Adrenal gland (tissue), 12 donors: ENCODE data around the gene ACOT13. TPM values are rescaled to one million over a fixed set of nuclear protein-coding genes. Genes with fewer than 3 reads are reported as not detected.
"Not testable (repeated sequence)": the region's sequence is repeated elsewhere in the genome, so short reads cannot be mapped to it uniquely, and the experiment has no call there.

ENCODE experiments used
- DNase-seq, 7 donors: peaks; one replicate each; pipeline ENCODE4 v3.0.0-alpha.2; 2019 to 2020
- H3K27ac ChIP-seq, 5 donors: fragments of 200-600 bp; sonication (generic) in 4 of 5; 1 replicate in 3 of 5; 2 replicates in 2 of 5; pipeline versions ENCODE4 v1.5.1 to v1.8.0; 2016 to 2020; ENCODE audit warnings: mild to moderate bottlenecking in 1 of 5
- H3K27me3 ChIP-seq: fragments of 200-600 bp; 2 replicates; pipeline ENCODE4 v1.8.0; 2021
- H3K36me3 ChIP-seq, 2 donors: fragments of 200-600 bp; replicated peaks in 1 of 2; 1 replicate in 1 of 2; 2 replicates in 1 of 2; pipeline versions ENCODE4 v1.5.1 to v1.8.0; 2018 to 2022
- H3K4me1 ChIP-seq, 2 donors: fragments of 200-600 bp; replicated peaks in 1 of 2; 1 replicate in 1 of 2; 2 replicates in 1 of 2; pipeline versions ENCODE4 v1.5.1 to v1.8.0; 2018 to 2021
- H3K4me3 ChIP-seq, 4 donors: fragments of 200-600 bp; sonication (generic) in 3 of 4; one replicate each; pipeline ENCODE4 v1.5.1; 2016 to 2018
- H3K9me3 ChIP-seq, 3 donors: fragments of 200-600 bp; sonication (generic) in 1 of 3; replicated peaks in 1 of 3; 1 replicate in 2 of 3; 2 replicates in 1 of 3; pipeline versions ENCODE4 v1.5.1 to v1.8.0; 2016 to 2021
- CTCF ChIP-seq, 6 experiments: fragments of 450-650 bp in 4 of 6; fragments of 200-600 bp in 2 of 6; sonication (generic) in 1 of 6; IDR thresholded peaks; 1 replicate in 5 of 6; 2 replicates in 1 of 6; pipeline versions ENCODE4 v1.5.1 to v1.8.0; 2016 to 2021; ENCODE audit warnings: antibody characterized with exemption in 6 of 6, mild to moderate bottlenecking in 2 of 6, moderate library complexity in 1 of 6
- POLR2A ChIP-seq, 2 donors: fragments of 450-650 bp; IDR thresholded peaks; one replicate each; pipeline ENCODE4 v1.6.1; 2017; ENCODE audit warnings: antibody characterized with exemption in 2 of 2, mild to moderate bottlenecking in 2 of 2, moderate library complexity in 1 of 2
- WGBS, 4 donors: extraction: QIAGEN DNeasy Blood & Tissue Kit in 2 of 4; methylation state at CpG; one replicate each; pipeline versions ENCODE4 v1.1.5 to v1.1.7; 2013 to 2017; 5-methylcytosine and 5-hydroxymethylcytosine counted together
- intact Hi-C, 2 donors: fragments of 100-400 bp; cut with DNase I; formaldehyde crosslinking; loops; one replicate each; pipeline versions ENCODE4 v1.14.1 to v1.15.0; 2022 to 2023
- polyA plus RNA-seq, 3 donors: library from polyadenylated mRNA; stranded (reverse); fragments of 200-250 nt in 2 of 3; fragments of 350-450 nt in 1 of 3; fragmentation: Illumina TruSeq in 1 of 3; extraction: RNeasy Lipid Tissue Mini Kit (QIAGEN cat#74804) in 1 of 3; gene quantifications; one replicate each; pipeline ENCODE4 v1.2.3, GENCODE V29; 2013 to 2014
- total RNA-seq, 9 donors: library from RNA; depleted of rRNA in 4 of 9; stranded (reverse); fragments of >200 nt in 4 of 9; fragments of 120-200 nt in 1 of 9; fragmentation: NEBNext Ultra II Directional in 1 of 9; extraction: Animal tissue kit (Norgen Biotek cat#: 25700) in 1 of 9; gene quantifications; one replicate each; pipeline versions ENCODE4 v1.1.0 to v1.2.4, GENCODE V29; 2013 to 2023
- donor health status: healthy with polysubstance abuse.
- donor health status: Bipolar disorder and iron deficiency.
- donor health status: DM: yes; HTN: yes; CAD: no.
- donor health status: DM: no; HTN: no; CAD: no.
- donor health status: DM: no; HTN: no; CAD: no.
- donor health status: DM: yes; HTN: yes; CAD: no.

Gene ACOT13
- total and polyA plus RNA-seq, 12 donors, result 6.9 to 104 (median 21.7) TPM

- WGBS, 4 donors, result 69 to 77% (median 72%) methylated on average over 2 of the region's 2 CpGs
- intact Hi-C loops, result no loop called here
- DNase-seq, result no peak
- Histone ChIP-seq H3K36me3 (no peaks in the 10 kb centered on the region), H3K4me1 (peaks cover 3 to 4% of the 10 kb centered on the region in 2 donors), H3K9me3 (no peaks in the 10 kb centered on the region), H3K27ac (no peak overlapping the region), H3K27me3 (no peaks in the 10 kb centered on the region), H3K4me3 (no peak overlapping the region)
- TF ChIP-seq CTCF (IDR thresholded peaks at IDR 0.05) (no peak), POLR2A (IDR thresholded peaks at IDR 0.05) (no peak)
These were observed 85.6 kb downstream of the ACOT13 start for GRCh38 chr6:24752503-24752902.

- no peak overlapping the region for H3K27ac ChIP-seq
- peaks cover 3 to 4% of the 10 kb centered on the region in 2 donors for H3K4me1 ChIP-seq
- WGBS, 4 donors, result 92 to 100% (median 95%) methylated on average over 1 of the region's 1 CpG
- no peaks in the 10 kb centered on the region for H3K27me3 ChIP-seq
- no peaks in the 10 kb centered on the region for H3K36me3 ChIP-seq
- intact Hi-C loops, result no loop called here
- TF ChIP-seq POLR2A (IDR thresholded peaks at IDR 0.05) (no peak), CTCF (IDR thresholded peaks at IDR 0.05) (no peak)
- no peak for DNase-seq
- H3K9me3 ChIP-seq, result no peaks in the 10 kb centered on the region
- no peak overlapping the region for H3K4me3 ChIP-seq
These were observed 86.1 kb downstream of the ACOT13 start for GRCh38 chr6:24752917-24753492.

GRCh38 chr6:24753545-24753944 lies 86.7 kb downstream of the ACOT13 start:
- intact Hi-C loops, result no loop called here
- H3K27me3 ChIP-seq, result no peaks in the 10 kb centered on the region
- no peaks in the 10 kb centered on the region for H3K36me3 ChIP-seq
- DNase-seq, result no peak
- H3K4me3 ChIP-seq, result no peak overlapping the region
- 73 to 90% (median 87%) methylated on average over 2 of the region's 2 CpGs for WGBS, 4 donors
- no peak for TF ChIP-seq CTCF (IDR thresholded peaks at IDR 0.05)
- TF ChIP-seq POLR2A (IDR thresholded peaks at IDR 0.05), result no peak
- H3K4me1 ChIP-seq, result peaks cover 3 to 4% of the 10 kb centered on the region in 2 donors
- H3K27ac ChIP-seq, result no peak overlapping the region
- no peaks in the 10 kb centered on the region for H3K9me3 ChIP-seq

GRCh38 chr6:24754378-24754777 lies 87.5 kb downstream of the ACOT13 start:
- H3K9me3 ChIP-seq, H3K27ac ChIP-seq, H3K36me3 ChIP-seq, intact Hi-C loops, H3K4me3 ChIP-seq, H3K4me1 ChIP-seq, DNase-seq, H3K27me3 ChIP-seq: not testable (repeated sequence)
- 86 to 93% (median 90%) methylated on average over 4 of the region's 4 CpGs for WGBS, 4 donors

Other genes starting within 250 kb of the ACOT13 start
- gene GPLD1, start 177.5 kb upstream of the ACOT13 start, total RNA-seq, result 1 to 10 TPM in 5 of 9 donors, under 1 TPM in 4; 0.43 to 1.8 (median 1.1) TPM
- gene GPLD1, start 177.5 kb upstream of the ACOT13 start, polyA plus RNA-seq, result 1 to 10 TPM in 1 of 3 donors, under 1 TPM in 2; 0.34 to 1.0 (median 0.88) TPM
- 10 to 100 TPM in 5 of 9 donors, 1 to 10 TPM in 4; 6.6 to 23.1 (median 11.2) TPM for gene ALDH5A1, start 172.1 kb upstream of the ACOT13 start, total RNA-seq
- 10 to 100 TPM in 1 of 3 donors, 1 to 10 TPM in 2; 3.2 to 14.2 (median 4.7) TPM for gene ALDH5A1, start 172.1 kb upstream of the ACOT13 start, polyA plus RNA-seq
- under 1 TPM in 4 of 9 donors, not detected in 5; 0.13 to 0.69 (median 0.23) TPM for gene KIAA0319, start 20.9 kb upstream of the ACOT13 start, total RNA-seq
- under 1 TPM; 0.17 to 0.48 (median 0.46) TPM for gene KIAA0319, start 20.9 kb upstream of the ACOT13 start, polyA plus RNA-seq
- gene TDP2, start 178 bp upstream of the ACOT13 start, total RNA-seq, result 10 to 100 TPM; 12.9 to 41.0 (median 31.8) TPM
- gene TDP2, start 178 bp upstream of the ACOT13 start, polyA plus RNA-seq, result 10 to 100 TPM; 31.6 to 55.8 (median 44.2) TPM
- 100 to 1,000 TPM in 4 of 9 donors, 10 to 100 TPM in 5; 57.2 to 121 (median 98.9) TPM for gene C6orf62, start 52.1 kb downstream of the ACOT13 start, total RNA-seq
- gene C6orf62, start 52.1 kb downstream of the ACOT13 start, polyA plus RNA-seq, result 100 to 1,000 TPM in 2 of 3 donors, 10 to 100 TPM in 1; 52.3 to 120 (median 106) TPM
- gene GMNN, start 107.9 kb downstream of the ACOT13 start, total RNA-seq, result 10 to 100 TPM in 4 of 9 donors, 1 to 10 TPM in 5; 5.3 to 60.3 (median 8.9) TPM
- gene GMNN, start 107.9 kb downstream of the ACOT13 start, polyA plus RNA-seq, result 10 to 100 TPM in 1 of 3 donors, 1 to 10 TPM in 2; 4.1 to 22.0 (median 7.1) TPM
- under 1 TPM in 1 of 9 donors, not detected in 8; 0.39 TPM for gene ARMH2, start 131.8 kb downstream of the ACOT13 start, total RNA-seq
- gene ARMH2, start 131.8 kb downstream of the ACOT13 start, polyA plus RNA-seq, result not detected